MM.1S (cell line): Measurements from ENCODE around the gene RABEP2.
"Not testable (repeated sequence)": the region's sequence is repeated elsewhere in the genome, so short reads cannot be mapped to it uniquely, and the experiment has no call there.

ENCODE experiments used
- DNase-seq: peaks from one replicate; pipeline ENCODE4 v3.0.0-alpha.2; 2015
- H2AFZ ChIP-seq: fragments of 300-600 bp; sonication (generic); 2 replicates; pipeline ENCODE4 v1.6.0; 2016; ENCODE audit warnings: antibody characterized with exemption, low read length
- H3F3A ChIP-seq: fragments of 300-600 bp; sonication (generic); 2 replicates; pipeline ENCODE4 v1.6.1; 2016; ENCODE audit warnings: mild to moderate bottlenecking, antibody characterized with exemption, low read length, moderate library complexity, mixed read lengths; ENCODE audit not compliant: insufficient read depth
- H3K27ac ChIP-seq: fragments of 300-600 bp; sonication (generic); 2 replicates; pipeline ENCODE4 v1.5.1; 2016; ENCODE audit warnings: mild to moderate bottlenecking, low read length
- H3K27me3 ChIP-seq: fragments of 300-600 bp; sonication (generic); replicated peaks from 2 replicates; pipeline ENCODE4 v1.6.0; 2016; ENCODE audit warnings: low read length; ENCODE audit not compliant: insufficient read depth
- H3K36me3 ChIP-seq: fragments of 300-600 bp; sonication (generic); replicated peaks from 2 replicates; pipeline ENCODE4 v1.6.1; 2016; ENCODE audit warnings: mild to moderate bottlenecking, low read length, mixed read lengths; ENCODE audit not compliant: insufficient read depth
- H3K4me1 ChIP-seq: fragments of 300-600 bp; sonication (generic); 2 replicates; pipeline ENCODE4 v1.6.1; 2016; ENCODE audit warnings: low read length, mixed read lengths
- H3K4me2 ChIP-seq: fragments of 300-600 bp; sonication (generic); 2 replicates; pipeline ENCODE4 v1.6.0; 2016; ENCODE audit warnings: low read depth, low read length
- H3K4me3 ChIP-seq: fragments of 300-600 bp; sonication (generic); 2 replicates; pipeline ENCODE4 v1.5.1; 2016; ENCODE audit warnings: low read length, mixed read lengths
- H3K79me2 ChIP-seq: fragments of 300-600 bp; sonication (generic); 2 replicates; pipeline ENCODE4 v1.6.1; 2016; ENCODE audit warnings: mixed run types, low read length, mixed read lengths
- H3K9ac ChIP-seq: fragments of 300-600 bp; sonication (generic); 2 replicates; pipeline ENCODE4 v1.6.1; 2016; ENCODE audit warnings: low read length, mixed read lengths
- H3K9me2 ChIP-seq: fragments of 300-600 bp; sonication (generic); replicated peaks from 2 replicates; pipeline ENCODE4 v1.6.1; 2016; ENCODE audit warnings: mild to moderate bottlenecking, low read length, mixed read lengths; ENCODE audit not compliant: insufficient read depth
- H3K9me3 ChIP-seq: fragments of 300-600 bp; sonication (generic); replicated peaks from 2 replicates; pipeline ENCODE4 v1.6.1; 2016; ENCODE audit warnings: mild to moderate bottlenecking, low read length, mixed read lengths; ENCODE audit not compliant: insufficient read depth
- H4K20me1 ChIP-seq: fragments of 300-600 bp; sonication (generic); 2 replicates; pipeline ENCODE4 v1.6.1; 2016; ENCODE audit warnings: mild to moderate bottlenecking, low read length, moderate library complexity, mixed read lengths; ENCODE audit not compliant: insufficient read depth
- CTCF ChIP-seq: fragments of 300-600 bp; sonication (generic); IDR thresholded peaks from 2 replicates; pipeline ENCODE4 v1.5.1; 2016; ENCODE audit warnings: antibody characterized with exemption, low read length, mixed read lengths
- EZH2 ChIP-seq: fragments of 300-600 bp; sonication (generic); optimal IDR thresholded peaks from 2 replicates; pipeline ENCODE3; 2017; ENCODE audit warnings: low read depth, mild to moderate bottlenecking, antibody characterized with exemption, low read length, mixed read lengths
- EZH2phosphoT487 ChIP-seq: fragments of 300-600 bp; sonication (generic); IDR thresholded peaks from 2 replicates; pipeline ENCODE4 v1.6.1; 2018; ENCODE audit warnings: antibody characterized with exemption, low read length

RABEP2 gene

GRCh38 chr16:28891964-28892890 is 32.8 kb downstream of the RABEP2 start:
- no peak overlapping the region for H3K9ac ChIP-seq
- TF ChIP-seq EZH2phosphoT487 = no peak
- TF ChIP-seq EZH2 = no peak
- TF ChIP-seq CTCF = no peak
- H3K79me2 ChIP-seq = no peaks in the 10 kb centered on the region
- no peaks in the 10 kb centered on the region for H3F3A ChIP-seq
- H3K36me3 ChIP-seq = no peaks in the 10 kb centered on the region
- no peaks in the 10 kb centered on the region for H3K9me3 ChIP-seq
- H3K9me2 ChIP-seq = no peaks in the 10 kb centered on the region
- H3K27me3 ChIP-seq = no peaks in the 10 kb centered on the region
- no peak overlapping the region for H3K4me3 ChIP-seq
- no peak for DNase-seq
- H3K4me1 ChIP-seq = no peaks in the 10 kb centered on the region
- H3K27ac ChIP-seq = no peak overlapping the region
- H4K20me1 ChIP-seq = no peaks in the 10 kb centered on the region
- H3K4me2 ChIP-seq = no peak overlapping the region
- H2AFZ ChIP-seq = no peak overlapping the region

DNA sequence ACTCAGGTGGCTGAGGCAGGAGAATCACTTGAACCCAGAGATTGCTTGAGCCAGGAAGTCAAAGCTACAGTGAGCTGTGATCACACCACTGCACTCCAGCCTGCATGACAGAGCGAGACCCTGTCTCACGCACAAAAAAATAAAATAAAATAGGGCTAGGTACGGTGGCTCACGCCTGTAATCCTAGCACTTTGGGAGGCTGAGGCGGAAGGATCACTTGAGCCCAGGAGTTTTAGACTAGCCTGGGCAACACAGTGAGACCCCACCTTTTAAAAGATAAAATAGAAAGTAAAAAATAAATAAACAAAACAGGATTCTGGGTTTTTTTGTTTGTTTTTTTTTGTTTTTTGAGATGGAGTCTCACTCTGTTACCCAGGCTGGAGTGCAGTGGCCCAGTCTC is 34.7 kb downstream of the RABEP2 start:
- not testable (repeated sequence) for H2AFZ ChIP-seq, H4K20me1 ChIP-seq, H3K9me2 ChIP-seq, H3K4me1 ChIP-seq, H3K4me3 ChIP-seq, H3K9me3 ChIP-seq, H3K4me2 ChIP-seq, DNase-seq, H3F3A ChIP-seq, H3K9ac ChIP-seq, H3K36me3 ChIP-seq, H3K79me2 ChIP-seq, H3K27me3 ChIP-seq, H3K27ac ChIP-seq

- Histone ChIP-seq H3K4me3 (no peak overlapping the region), H3K4me1 (no peaks in the 10 kb centered on the region), H3F3A (no peaks in the 10 kb centered on the region), H2AFZ (no peak overlapping the region), H3K79me2 (no peaks in the 10 kb centered on the region), H3K4me2 (no peak overlapping the region), H3K27ac (no peak overlapping the region), H4K20me1 (no peaks in the 10 kb centered on the region), H3K9me3 (no peaks in the 10 kb centered on the region), H3K27me3 (no peaks in the 10 kb centered on the region), H3K9ac (no peak overlapping the region), H3K36me3 (no peaks in the 10 kb centered on the region), H3K9me2 (no peaks in the 10 kb centered on the region)
- no peak for DNase-seq
- TF ChIP-seq EZH2 (no peak), CTCF (no peak), EZH2phosphoT487 (no peak)
These were observed 38.1 kb downstream of the RABEP2 start for GRCh38 chr16:28886945-28887344.

GRCh38 chr16:28884045-28884444 is 41.0 kb downstream of the RABEP2 start:
- Histone ChIP-seq H4K20me1 (no peaks in the 10 kb centered on the region), H3K9me3 (no peaks in the 10 kb centered on the region), H3K4me3 (no peak overlapping the region), H3F3A (no peaks in the 10 kb centered on the region), H2AFZ (no peak overlapping the region), H3K27me3 (no peaks in the 10 kb centered on the region), H3K27ac (no peak overlapping the region), H3K4me1 (peaks cover 6% of the 10 kb centered on the region; the same call in 1 of the 2 replicates), H3K9ac (no peak overlapping the region), H3K79me2 (no peaks in the 10 kb centered on the region), H3K36me3 (no peaks in the 10 kb centered on the region), H3K4me2 (no peak overlapping the region), H3K9me2 (no peaks in the 10 kb centered on the region)
- TF ChIP-seq EZH2phosphoT487 (no peak), CTCF (no peak), EZH2 (no peak)
- DNase-seq = no peak
